Measurements from ENCODE around the gene SOBP.

SOBP gene

GRCh38 chr6:107658920-107659865 lies 169.3 kb downstream of the SOBP start (continued):
- TF ChIP-seq PRDM4 (tag by site-specific recombination; IDR thresholded peaks at IDR 0.05): peak; percentile 91
- peak; percentile 90 for TF ChIP-seq TCF7L2 (IDR thresholded peaks at IDR 0.05; ENCODE audit: borderline replicate concordance, low read depth, low read length)
- TF ChIP-seq KLF17 (tag by site-specific recombination; IDR thresholded peaks at IDR 0.05): peak; percentile 87
- peak; percentile 40; the same call in 1 of the 2 replicates for TF ChIP-seq CTCF (tag by site-specific recombination; IDR thresholded peaks at IDR 0.05)
- TF ChIP-seq ZNF10 (tag by site-specific recombination; IDR thresholded peaks at IDR 0.05): peak; percentile 95
- TF ChIP-seq ZNF513 (tag by site-specific recombination; IDR thresholded peaks at IDR 0.05): no peak
- no peak for TF ChIP-seq SALL2 (tag by site-specific recombination; IDR thresholded peaks at IDR 0.05; ENCODE audit: borderline replicate concordance)
- TF ChIP-seq ZNF658 (tag by site-specific recombination; IDR thresholded peaks at IDR 0.05): no peak
- peak; percentile 98 for TF ChIP-seq ZBTB17 (tag by site-specific recombination; IDR thresholded peaks at IDR 0.05)
- no peak; the same call in 1 of the 2 replicates for TF ChIP-seq ZNF596 (tag by site-specific recombination; IDR thresholded peaks at IDR 0.05)
- TF ChIP-seq ZNF76 (tag by site-specific recombination; IDR thresholded peaks at IDR 0.05; ENCODE audit: borderline replicate concordance, low read depth): peak; percentile 46; the same call in 1 of the 2 replicates
- peak; percentile 96 for TF ChIP-seq PRDM10 (tag by site-specific recombination; IDR thresholded peaks at IDR 0.05)
- no peak for TF ChIP-seq ZNF132 (tag by site-specific recombination; IDR thresholded peaks at IDR 0.05; ENCODE audit: borderline replicate concordance)
- TF ChIP-seq ZNF610 (tag by site-specific recombination; IDR thresholded peaks at IDR 0.05; ENCODE audit: borderline replicate concordance): no peak
- TF ChIP-seq PRDM1 (tag by site-specific recombination; IDR thresholded peaks at IDR 0.05): peak; percentile 96
- no peak for TF ChIP-seq ZNF223 (tag by site-specific recombination; IDR thresholded peaks at IDR 0.05)
- TF ChIP-seq KLF7 (tag by site-specific recombination; IDR thresholded peaks at IDR 0.05; ENCODE audit: borderline replicate concordance): peak; percentile 24; the same call in 1 of the 2 replicates
- no peak for TF ChIP-seq PRDM2 (tag by site-specific recombination; IDR thresholded peaks at IDR 0.05; ENCODE audit: borderline replicate concordance)
- peak; percentile 14; the same call in 1 of the 2 replicates for TF ChIP-seq ZSCAN16 (tag by site-specific recombination; IDR thresholded peaks at IDR 0.05)
- no peak for TF ChIP-seq ZNF785 (tag by site-specific recombination; IDR thresholded peaks at IDR 0.05)
- TF ChIP-seq ZNF169 (tag by site-specific recombination; IDR thresholded peaks at IDR 0.05): no peak

Data from HEK293 (cell line).